SK-N-SH treated with all-trans-retinoic acid at 6 μM for 48 hours (cell line): Measurements from ENCODE around the gene EXOSC1.

ENCODE experiments used
- PATZ1 ChIP-seq: fragments of 250-450 bp; sonication (Bioruptor Pico); IDR thresholded peaks from 2 replicates; pipeline ENCODE4 v1.8.0; 2020; ENCODE audit warnings: mild to moderate bottlenecking, moderate library complexity, borderline replicate concordance
- PPARA ChIP-seq: fragments of 250-450 bp; sonication (Bioruptor Pico); IDR thresholded peaks from 2 replicates; pipeline ENCODE4 v1.5.0; 2020; ENCODE audit warnings: mild to moderate bottlenecking, borderline replicate concordance
- RARB ChIP-seq: fragments of 250-450 bp; sonication (Bioruptor Pico); IDR thresholded peaks from 2 replicates; pipeline ENCODE4 v1.8.0; 2021; ENCODE audit warnings: mild to moderate bottlenecking, moderate library complexity
- TOX ChIP-seq: fragments of 250-450 bp; sonication (Bioruptor Pico); IDR thresholded peaks from 2 replicates; pipeline ENCODE4 v1.8.0; 2021; ENCODE audit warnings: mild to moderate bottlenecking, moderate library complexity, borderline replicate concordance
- ZFP3 ChIP-seq: fragments of 250-450 bp; sonication (Bioruptor Pico); IDR thresholded peaks from 2 replicates; pipeline ENCODE4 v1.5.0; 2020; ENCODE audit warnings: mild to moderate bottlenecking, moderate library complexity

- no peak for TF ChIP-seq TOX (CRISPR knock-in tag)
- TF ChIP-seq PATZ1 (CRISPR knock-in tag) = no peak
- TF ChIP-seq PPARA (CRISPR knock-in tag) = no peak
- TF ChIP-seq RARB (CRISPR knock-in tag) = no peak
- TF ChIP-seq ZFP3 (CRISPR knock-in tag) = no peak
Observed at GRCh38 chr10:97396056-97396455, 49.8 kb downstream of the EXOSC1 start.
